HCT116 (cell line): Measurements from ENCODE around the gene ERCC4. TPM values are rescaled to one million over a fixed set of nuclear protein-coding genes. Genes with fewer than 3 reads are reported as not detected.

Source experiments
- ATAC-seq: fragments of 200-7000 bp; cut with Tn5 transposase; 2 replicates; pipeline ENCODE4 v1.9.1; 2020; ENCODE audit warnings: mild to moderate bottlenecking, moderate library complexity
- BruUV-seq: library from RNA; stranded (reverse); fragments of 400-500 nt; replicated peaks from 2 replicates; lab custom pipeline; 2021; lab: Mats Ljungman, UMichigan
- CTCF ChIA-PET: fragments of 300-600 bp; sonication (Branson Sonifier 250); formaldehyde crosslinking; loops from one replicate; lab custom pipeline; 2021; ENCODE audit warnings: antibody characterized with exemption; lab: Charles Lee
- POLR2A ChIA-PET: fragments of 300-600, 350-600 bp; sonication (Branson Sonifier 250); formaldehyde crosslinking; loops from one replicate; lab custom pipeline; 2021; ENCODE audit warnings: antibody characterized with exemption; lab: Charles Lee
- RAD21 ChIA-PET, 2 experiments: fragments of 300-600 bp; sonication (Branson Sonifier 250); formaldehyde crosslinking; loops; one replicate each; lab custom pipeline; 2023; ENCODE audit warnings: low total read pairs in 2 of 2; ENCODE audit not compliant: uncharacterized antibody in 2 of 2, unreplicated experiment in 2 of 2, low non-redundant PET in 1 of 2; lab: Charles Lee
- DNase-seq: peaks from one replicate; pipeline ENCODE4 v3.0.0-alpha.2; 2010; ENCODE audit warnings: low read depth, low spot score
- H2AFZ ChIP-seq: fragments of 200-600 bp; shearing (Covaris generic), sonication (generic); 2 replicates; pipeline ENCODE4 v1.6.1; 2017; ENCODE audit warnings: low read depth, mixed run types, mixed read lengths, antibody characterized with exemption, low read length; ENCODE audit not compliant: poor library complexity, severe bottlenecking
- H3K27ac ChIP-seq: 2 replicates; pipeline ENCODE4 v1.5.1; 2012; ENCODE audit warnings: low read depth, low read length
- H3K27me3 ChIP-seq: fragments of 200-600 bp; sonication (generic); 2 replicates; pipeline ENCODE4 v1.6.1; 2016; ENCODE audit warnings: mixed run types, low read length, mixed read lengths; ENCODE audit not compliant: insufficient read depth
- H3K36me3 ChIP-seq, 2 experiments: fragments of 200-500 bp in 1 of 2; fragments of 200-600 bp in 1 of 2; sonication (Bioruptor generic) in 1 of 2; sonication (generic) in 1 of 2; 2 replicates each; pipeline versions ENCODE4 v1.5.1 to v1.6.1; 2014 to 2016; ENCODE audit warnings: low read length in 2 of 2, inconsistent platforms in 1 of 2, mixed read lengths in 1 of 2, mixed run types in 1 of 2; ENCODE audit not compliant: insufficient read depth in 2 of 2, control insufficient read depth in 1 of 2
- H3K4me1 ChIP-seq, 2 experiments: fragments of 200-600 bp in 1 of 2; sonication (generic) in 1 of 2; 2 replicates each; pipeline versions ENCODE4 v1.5.1 to v1.6.1; 2012 to 2017; ENCODE audit warnings: low read length in 2 of 2, inconsistent platforms in 1 of 2, mild to moderate bottlenecking in 1 of 2, mixed read lengths in 1 of 2, mixed run types in 1 of 2, moderate library complexity in 1 of 2; ENCODE audit not compliant: insufficient read depth in 2 of 2, control insufficient read depth in 1 of 2
- H3K4me2 ChIP-seq: fragments of 200-600 bp; sonication (generic); 2 replicates; pipeline ENCODE4 v1.6.1; 2017; ENCODE audit warnings: mixed run types, low read length, mixed read lengths
- H3K4me3 ChIP-seq, 2 experiments: fragments of 200-600 bp in 1 of 2; sonication (generic) in 1 of 2; replicated peaks in 1 of 2; 2 replicates each; pipeline ENCODE4 v1.5.1; 2011 to 2016; ENCODE audit warnings: low read length in 2 of 2, control low read depth in 1 of 2, low read depth in 1 of 2, mild to moderate bottlenecking in 1 of 2, mixed read lengths in 1 of 2, mixed run types in 1 of 2
- H3K79me2 ChIP-seq: fragments of 200-600 bp; sonication (generic); 2 replicates; pipeline ENCODE4 v1.6.1; 2017; ENCODE audit warnings: mild to moderate bottlenecking, mixed run types, low read length, moderate library complexity, mixed read lengths; ENCODE audit not compliant: insufficient read depth
- H3K9ac ChIP-seq: fragments of 200-600 bp; sonication (generic); 2 replicates; pipeline ENCODE4 v1.6.1; 2016; ENCODE audit warnings: low read length, mixed read lengths
- H3K9me2 ChIP-seq: fragments of 200-600 bp; sonication (generic), shearing (Covaris generic); 2 replicates; pipeline ENCODE4 v1.6.1; 2017; ENCODE audit warnings: mixed run types, mild to moderate bottlenecking, moderate library complexity; ENCODE audit not compliant: insufficient read depth
- H3K9me3 ChIP-seq, 2 experiments: fragments of 200-500 bp in 1 of 2; fragments of 200-600 bp in 1 of 2; sonication (Bioruptor generic) in 1 of 2; sonication (generic) in 1 of 2; 2 replicates each; pipeline ENCODE4 v1.6.1; 2014 to 2017; ENCODE audit warnings: low read length in 2 of 2, mixed read lengths in 2 of 2, inconsistent platforms in 1 of 2, low read depth in 1 of 2, mild to moderate bottlenecking in 1 of 2, mixed run types in 1 of 2, moderate library complexity in 1 of 2; ENCODE audit not compliant: control insufficient read depth in 1 of 2, insufficient read depth in 1 of 2
- H4K20me1 ChIP-seq: fragments of 200-600 bp; sonication (generic), shearing (Covaris generic); 2 replicates; pipeline ENCODE4 v1.6.1; 2017; ENCODE audit warnings: mixed run types, mild to moderate bottlenecking, moderate library complexity; ENCODE audit not compliant: insufficient read depth
- CBX3 ChIP-seq: IDR thresholded peaks from 2 replicates; pipeline ENCODE4 v1.6.1; 2012; ENCODE audit warnings: low read depth
- ELF1 ChIP-seq: IDR thresholded peaks from 2 replicates; pipeline ENCODE4 v1.6.1; 2012; ENCODE audit warnings: low read depth, borderline replicate concordance
- EZH2phosphoT487 ChIP-seq: fragments of 200-600 bp; IDR thresholded peaks from 2 replicates; pipeline ENCODE4 v1.6.1; 2018; ENCODE audit warnings: antibody characterized with exemption, borderline replicate concordance
- FOSL1 ChIP-seq: IDR thresholded peaks from 2 replicates; pipeline ENCODE4 v1.6.1; 2012; ENCODE audit warnings: low read depth
- JUND ChIP-seq: IDR thresholded peaks from 2 replicates; pipeline ENCODE4 v1.6.1; 2012
- POLR2AphosphoS5 ChIP-seq: IDR thresholded peaks from 2 replicates; pipeline ENCODE4 v1.6.1; 2011; ENCODE audit warnings: mild to moderate bottlenecking, low read depth, low read length, moderate library complexity
- RAD21 ChIP-seq: IDR thresholded peaks from 2 replicates; pipeline ENCODE4 v1.6.1; 2012; ENCODE audit warnings: low read depth, mild to moderate bottlenecking
- SP1 ChIP-seq: IDR thresholded peaks from 2 replicates; pipeline ENCODE4 v1.6.1; 2012; ENCODE audit warnings: low read depth
- SRF ChIP-seq: IDR thresholded peaks from 2 replicates; pipeline ENCODE4 v1.6.1; 2012; ENCODE audit warnings: low read depth
- TCF7L2 ChIP-seq: IDR thresholded peaks from 2 replicates; pipeline ENCODE4 v1.7.0; 2011; ENCODE audit warnings: borderline replicate concordance, inconsistent platforms; ENCODE audit not compliant: insufficient read depth, insufficient read length; ENCODE audit errors: extremely low read depth
- YY1 ChIP-seq: IDR thresholded peaks from 2 replicates; pipeline ENCODE4 v1.6.1; 2011; ENCODE audit warnings: low read length, low read depth, moderate library complexity, mild to moderate bottlenecking; ENCODE audit not compliant: insufficient replicate concordance; ENCODE audit errors: extremely low read depth
- ZNF274 ChIP-seq: fragments of 200-500 bp; sonication (Bioruptor generic); IDR thresholded peaks from 2 replicates; pipeline ENCODE4 v1.6.1; 2014; ENCODE audit warnings: mild to moderate bottlenecking, low read depth, low read length, inconsistent platforms
- intact Hi-C: fragments of 100-400 bp; cut with micrococcal nuclease; formaldehyde crosslinking; loops from 2 replicates; pipeline ENCODE4 v1.10.0; 2022
- total RNA-seq: library from RNA; stranded (reverse); gene quantifications from one replicate; pipeline ENCODE4 v1.2.1, GENCODE V29; 2021; ENCODE audit not compliant: unreplicated experiment
- TF ChIP-seq, protein P1 (sequence below): IDR thresholded peaks from 2 replicates; pipeline ENCODE4 v1.6.1; 2012
- TF ChIP-seq, protein P2 (sequence below): IDR thresholded peaks from 2 replicates; pipeline ENCODE4 v1.6.1; 2011; ENCODE audit warnings: mild to moderate bottlenecking, low read length, moderate library complexity; ENCODE audit not compliant: insufficient replicate concordance; ENCODE audit errors: extremely low read depth

Gene ERCC4
- total RNA-seq, 1 experiment from 2014 or later = 10.4 TPM

DNA sequence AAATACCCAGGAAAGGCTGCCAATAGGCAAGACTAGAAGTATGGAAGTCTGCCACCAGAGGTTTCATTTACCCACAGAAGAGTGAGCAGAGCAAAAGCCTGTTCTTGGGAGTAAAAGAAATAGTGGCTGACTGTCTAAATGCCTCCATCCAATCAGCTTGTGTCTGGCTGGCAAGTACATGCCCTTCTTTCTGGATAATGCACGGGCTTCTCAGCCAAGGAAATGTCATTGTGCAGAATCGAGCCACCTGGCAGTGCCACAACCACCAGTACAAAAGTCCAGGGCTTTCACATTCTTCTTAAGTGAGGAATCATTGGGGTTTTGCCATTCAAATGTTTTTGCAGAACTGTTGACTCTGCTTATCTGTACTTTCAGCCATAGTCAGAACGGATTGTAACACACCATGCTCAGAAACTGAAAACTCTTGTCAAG lies 10.1 kb upstream of the ERCC4 start:
- Histone ChIP-seq H3K27me3 (no peaks in the 10 kb centered on the region), H3K4me1 (no peaks in the 10 kb centered on the region), H3K4me3 (no peak overlapping the region), H3K9ac (no peak overlapping the region), H3K79me2 (no peaks in the 10 kb centered on the region), H2AFZ (no peak overlapping the region), H3K4me2 (no peak overlapping the region)
- no peak for DNase-seq
- intact Hi-C loops = no loop called here
- POLR2A ChIA-PET = no interaction called here
- CTCF ChIA-PET = no interaction called here
- BruUV-seq = no TSS peak
- no peak for TF ChIP-seq YY1
- no peak for TF ChIP-seq SRF
- TF ChIP-seq JUND = no peak
- TF ChIP-seq, protein P1, sequence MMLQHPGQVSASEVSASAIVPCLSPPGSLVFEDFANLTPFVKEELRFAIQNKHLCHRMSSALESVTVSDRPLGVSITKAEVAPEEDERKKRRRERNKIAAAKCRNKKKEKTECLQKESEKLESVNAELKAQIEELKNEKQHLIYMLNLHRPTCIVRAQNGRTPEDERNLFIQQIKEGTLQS = no peak
- TF ChIP-seq ZNF274 = no peak
- no peak for TF ChIP-seq POLR2AphosphoS5
- TF ChIP-seq, protein P2, sequence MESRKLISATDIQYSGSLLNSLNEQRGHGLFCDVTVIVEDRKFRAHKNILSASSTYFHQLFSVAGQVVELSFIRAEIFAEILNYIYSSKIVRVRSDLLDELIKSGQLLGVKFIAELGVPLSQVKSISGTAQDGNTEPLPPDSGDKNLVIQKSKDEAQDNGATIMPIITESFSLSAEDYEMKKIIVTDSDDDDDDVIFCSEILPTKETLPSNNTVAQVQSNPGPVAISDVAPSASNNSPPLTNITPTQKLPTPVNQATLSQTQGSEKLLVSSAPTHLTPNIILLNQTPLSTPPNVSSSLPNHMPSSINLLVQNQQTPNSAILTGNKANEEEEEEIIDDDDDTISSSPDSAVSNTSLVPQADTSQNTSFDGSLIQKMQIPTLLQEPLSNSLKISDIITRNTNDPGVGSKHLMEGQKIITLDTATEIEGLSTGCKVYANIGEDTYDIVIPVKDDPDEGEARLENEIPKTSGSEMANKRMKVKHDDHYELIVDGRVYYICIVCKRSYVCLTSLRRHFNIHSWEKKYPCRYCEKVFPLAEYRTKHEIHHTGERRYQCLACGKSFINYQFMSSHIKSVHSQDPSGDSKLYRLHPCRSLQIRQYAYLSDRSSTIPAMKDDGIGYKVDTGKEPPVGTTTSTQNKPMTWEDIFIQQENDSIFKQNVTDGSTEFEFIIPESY = no peak
- TF ChIP-seq ELF1 = no peak
- TF ChIP-seq FOSL1 = no peak
- TF ChIP-seq SP1 = no peak
- TF ChIP-seq TCF7L2 = no peak
- no peak for TF ChIP-seq EZH2phosphoT487
- TF ChIP-seq RAD21 = no peak
- TF ChIP-seq CBX3 = no peak
- TF ChIP-seq, all 23 proteins: peak for 0
- Histone ChIP-seq H3K9me3 (0 out of 4 replicates have a peak, but pooled peaks cover 0 to 4% of the 10 kb centered on the region in 2 experiments), H4K20me1 (no peaks in the 10 kb centered on the region), H3K36me3 (no peaks in the 10 kb centered on the region), H3K9me2 (no peaks in the 10 kb centered on the region), H3K27ac (no peak overlapping the region)
- ATAC-seq = no peak
- RAD21 ChIA-PET = no interaction called here
